Fibroblast of lung (primary cell): ENCODE data around the gene PLEKHA8. TPM values are rescaled to one million over a fixed set of nuclear protein-coding genes. Genes with fewer than 3 reads are reported as not detected.

ENCODE experiments used
- DNase-seq, 2 donors: peaks; one replicate each; pipeline versions ENCODE4 v3.0.0 to v3.0.0-alpha.2; 2010; ENCODE audit warnings: low read depth in 2 of 2
- H2AFZ ChIP-seq: 2 replicates; pipeline ENCODE4 v1.5.1; 2012; ENCODE audit warnings: low read length, control low read depth, inconsistent platforms
- H3K27ac ChIP-seq: 2 replicates; pipeline ENCODE4 v1.5.1; 2011; ENCODE audit warnings: low read length, control low read depth; ENCODE audit not compliant: insufficient read depth
- H3K27me3 ChIP-seq: 2 replicates; pipeline ENCODE4 v1.5.1; 2011; ENCODE audit warnings: mild to moderate bottlenecking, low read length; ENCODE audit not compliant: control insufficient read depth, insufficient read depth
- H3K36me3 ChIP-seq: 2 replicates; pipeline ENCODE4 v1.5.1; 2011; ENCODE audit warnings: low read length; ENCODE audit not compliant: control insufficient read depth, insufficient read depth
- H3K4me1 ChIP-seq: 2 replicates; pipeline ENCODE4 v1.5.1; 2011; ENCODE audit warnings: low read length; ENCODE audit not compliant: control insufficient read depth, insufficient read depth; ENCODE audit errors: extremely low read depth
- H3K4me2 ChIP-seq: 2 replicates; pipeline ENCODE4 v1.5.1; 2011; ENCODE audit warnings: low read length, control low read depth; ENCODE audit not compliant: insufficient read depth; ENCODE audit errors: extremely low read depth
- H3K4me3 ChIP-seq, 4 experiments: fragments of 200-600 bp in 1 of 4; sonication (generic) in 1 of 4; replicated peaks in 1 of 4; 2 replicates each; pipeline ENCODE4 v1.5.1; 2011 to 2016; ENCODE audit warnings: low read length in 4 of 4, low read depth in 3 of 4, mild to moderate bottlenecking in 3 of 4, control low read depth in 2 of 4, inconsistent platforms in 1 of 4, mixed read lengths in 1 of 4; ENCODE audit not compliant: insufficient read depth in 1 of 4; ENCODE audit errors: control extremely low read depth in 1 of 4
- H3K79me2 ChIP-seq: 2 replicates; pipeline ENCODE4 v1.5.1; 2012; ENCODE audit warnings: mild to moderate bottlenecking, low read length, inconsistent platforms; ENCODE audit not compliant: control insufficient read depth, insufficient read depth
- H3K9ac ChIP-seq: 2 replicates; pipeline ENCODE4 v1.5.1; 2011; ENCODE audit warnings: mild to moderate bottlenecking, low read length, control low read depth; ENCODE audit not compliant: insufficient read depth
- H3K9me3 ChIP-seq: 2 replicates; pipeline ENCODE4 v1.5.1; 2012; ENCODE audit warnings: low read depth, low read length; ENCODE audit not compliant: control insufficient read depth, insufficient read depth
- H4K20me1 ChIP-seq: 2 replicates; pipeline ENCODE4 v1.5.1; 2011; ENCODE audit warnings: low read length; ENCODE audit not compliant: control insufficient read depth, insufficient read depth; ENCODE audit errors: extremely low read depth
- CTCF ChIP-seq, 2 donors: IDR thresholded peaks in 1 of 2; conservative IDR thresholded peaks in 1 of 2; 1 replicate in 1 of 2; 2 replicates in 1 of 2; pipeline ENCODE4 v1.5.1; 2011 to 2012; ENCODE audit warnings: low read length in 2 of 2, control low read depth in 1 of 2, inconsistent platforms in 1 of 2, low read depth in 1 of 2, mild to moderate bottlenecking in 1 of 2
- EZH2 ChIP-seq: IDR thresholded peaks from 2 replicates; pipeline ENCODE4 v1.5.1; 2012; ENCODE audit warnings: low read length, control low read depth, mild to moderate bottlenecking; ENCODE audit errors: missing control alignments
- polyA plus RNA-seq, 2 donors: library from polyadenylated mRNA; depleted of rRNA in 1 of 2; stranded (reverse) in 1 of 2; unstranded in 1 of 2; fragments of >200 nt; gene quantifications; 2 replicates each; pipeline ENCODE4 v1.2.1, GENCODE V29; 2011 to 2012; ENCODE audit warnings: missing spikeins in 1 of 2
- total RNA-seq: library from RNA; depleted of rRNA; stranded (reverse); fragments of >200 nt; gene quantifications from 2 replicates; pipeline ENCODE4 v1.2.1, GENCODE V29; 2014

PLEKHA8 gene
- total and polyA plus RNA-seq, 2 donors (not counting 1 experiment from before 2014, with no cell fraction given), result 9.5 to 15.5 TPM

- no peaks in the 10 kb centered on the region for H3K4me1 ChIP-seq
- no peak overlapping the region for H3K9ac ChIP-seq
- H3K4me3 ChIP-seq, result no peak overlapping the region
- H2AFZ ChIP-seq, result no peak overlapping the region
- H3K79me2 ChIP-seq, result no peaks in the 10 kb centered on the region
- H4K20me1 ChIP-seq, result no peaks in the 10 kb centered on the region
- no peaks in the 10 kb centered on the region for H3K27me3 ChIP-seq
- no peak for DNase-seq
- no peak overlapping the region for H3K4me2 ChIP-seq
- no peak overlapping the region for H3K27ac ChIP-seq
- TF ChIP-seq EZH2 (no peak), CTCF (conservative IDR thresholded peaks at IDR 0.05 in 1 of 2, IDR thresholded peaks at IDR 0.05 in 1 of 2; ENCODE audit: low read depth in 1 of 2, low read length in 2 of 2) (no peak)
- no peaks in the 10 kb centered on the region for H3K36me3 ChIP-seq
- no peaks in the 10 kb centered on the region for H3K9me3 ChIP-seq
Measured at GRCh38 chr7:30010021-30010420, 18.2 kb upstream of the PLEKHA8 start.

GRCh38 chr7:30012757-30013156 lies 15.5 kb upstream of the PLEKHA8 start:
- no peak overlapping the region for H3K4me2 ChIP-seq
- H3K27me3 ChIP-seq, result no peaks in the 10 kb centered on the region
- no peak overlapping the region for H3K27ac ChIP-seq
- no peak overlapping the region for H2AFZ ChIP-seq
- no peaks in the 10 kb centered on the region for H3K79me2 ChIP-seq
- H3K9me3 ChIP-seq, result no peaks in the 10 kb centered on the region
- DNase-seq, result no peak
- no peaks in the 10 kb centered on the region for H3K36me3 ChIP-seq
- no peaks in the 10 kb centered on the region for H3K4me1 ChIP-seq
- TF ChIP-seq EZH2, result no peak
- no peak for TF ChIP-seq CTCF (conservative IDR thresholded peaks at IDR 0.05 in 1 of 2, IDR thresholded peaks at IDR 0.05 in 1 of 2; ENCODE audit: low read depth in 1 of 2, low read length in 2 of 2)
- no peak overlapping the region for H3K4me3 ChIP-seq
- no peak overlapping the region for H3K9ac ChIP-seq
- no peaks in the 10 kb centered on the region for H4K20me1 ChIP-seq

- TF ChIP-seq EZH2, result no peak
- no peak for TF ChIP-seq CTCF (conservative IDR thresholded peaks at IDR 0.05 in 1 of 2, IDR thresholded peaks at IDR 0.05 in 1 of 2; ENCODE audit: low read depth in 1 of 2, low read length in 2 of 2)
- no peak overlapping the region for H3K4me2 ChIP-seq
Measured at GRCh38 chr7:30018451-30018850, 9.8 kb upstream of the PLEKHA8 start.

More at GRCh38 chr7:30018451-30018850, 9.8 kb upstream of the PLEKHA8 start:
- Histone ChIP-seq H3K4me3 (no peak overlapping the region), H3K79me2 (no peaks in the 10 kb centered on the region), H3K4me1 (no peaks in the 10 kb centered on the region), H3K27ac (no peak overlapping the region), H4K20me1 (no peaks in the 10 kb centered on the region), H2AFZ (no peak overlapping the region), H3K36me3 (no peaks in the 10 kb centered on the region), H3K9ac (no peak overlapping the region), H3K27me3 (no peaks in the 10 kb centered on the region), H3K9me3 (no peaks in the 10 kb centered on the region)
- no peak for DNase-seq
